HEK293 (cell line): ENCODE measurements around the gene LMCD1.

ENCODE experiments used
- CTCF ChIA-PET: fragments of 350-600 bp; formaldehyde crosslinking; extraction: SDS; loops from one replicate; lab custom pipeline; 2021; ENCODE audit warnings: antibody characterized with exemption; lab: Yijun Ruan, JAX
- POLR2A ChIA-PET: fragments of 300-600 bp; formaldehyde crosslinking; extraction: SDS; loops from one replicate; lab custom pipeline; 2020; ENCODE audit warnings: antibody characterized with exemption, inconsistent platforms; lab: Yijun Ruan, JAX
- H3K27ac ChIP-seq: fragments of 200-500 bp; sonication (Bioruptor generic); 2 replicates; pipeline ENCODE4 v1.5.1; 2014; ENCODE audit warnings: low read depth, low read length, control low read depth, inconsistent platforms; ENCODE audit errors: extremely low read depth
- H3K36me3 ChIP-seq, 2 experiments: fragments of 200-500 bp in 1 of 2; sonication (Bioruptor generic) in 1 of 2; 1 replicate in 1 of 2; 2 replicates in 1 of 2; pipeline ENCODE4 v1.5.1; 2014 to 2017; ENCODE audit warnings: inconsistent platforms in 2 of 2, low read length in 2 of 2; ENCODE audit not compliant: control insufficient read depth in 2 of 2, insufficient read depth in 1 of 2
- H3K4me1 ChIP-seq: fragments of 200-500 bp; sonication (Bioruptor generic); 2 replicates; pipeline ENCODE4 v1.5.1; 2014; ENCODE audit warnings: mild to moderate bottlenecking, low read length, inconsistent platforms; ENCODE audit not compliant: control insufficient read depth, insufficient read depth
- H3K4me3 ChIP-seq: 2 replicates; pipeline ENCODE4 v1.5.1; 2011; ENCODE audit warnings: low read depth, mild to moderate bottlenecking, control low read depth, low read length, moderate library complexity
- H3K9me3 ChIP-seq: fragments of 200-500 bp; sonication (Bioruptor generic); 2 replicates; pipeline ENCODE4 v1.5.1; 2014; ENCODE audit warnings: low read depth, low read length, inconsistent platforms; ENCODE audit not compliant: control insufficient read depth, insufficient read depth
- ATF2 ChIP-seq: fragments of 450-650 bp; formaldehyde crosslinking; IDR thresholded peaks from 2 replicates; pipeline ENCODE4 v1.5.1; 2016; ENCODE audit warnings: missing biosample characterization, missing genetic modification characterization, low read depth
- HIC1 ChIP-seq: fragments of 450-650 bp; formaldehyde crosslinking; IDR thresholded peaks from 2 replicates; pipeline ENCODE4 v1.5.1; 2016; ENCODE audit warnings: missing biosample characterization, missing genetic modification characterization
- SCRT1 ChIP-seq: fragments of 450-650 bp; formaldehyde crosslinking; IDR thresholded peaks from 2 replicates; pipeline ENCODE4 v1.5.1; 2016; ENCODE audit warnings: missing biosample characterization, missing genetic modification characterization, borderline replicate concordance
- SP2 ChIP-seq: fragments of 450-650 bp; formaldehyde crosslinking; IDR thresholded peaks from 2 replicates; pipeline ENCODE4 v1.5.1; 2016; ENCODE audit warnings: missing biosample characterization, missing genetic modification characterization
- WT1 ChIP-seq: fragments of 450-650 bp; formaldehyde crosslinking; IDR thresholded peaks from 2 replicates; pipeline ENCODE4 v1.5.1; 2016; ENCODE audit warnings: missing biosample characterization, missing genetic modification characterization
- ZBTB17 ChIP-seq: fragments of 450-650 bp; formaldehyde crosslinking; IDR thresholded peaks from 2 replicates; pipeline ENCODE4 v1.5.1; 2016; ENCODE audit warnings: missing biosample characterization, missing genetic modification characterization
- ZBTB44 ChIP-seq: fragments of 450-650 bp; IDR thresholded peaks from 2 replicates; pipeline ENCODE4 v1.5.1; 2018; ENCODE audit warnings: missing biosample characterization, mild to moderate bottlenecking, missing genetic modification characterization
- ZBTB49 ChIP-seq: fragments of 450-650 bp; formaldehyde crosslinking; IDR thresholded peaks from 2 replicates; pipeline ENCODE4 v1.5.1; 2016; ENCODE audit warnings: missing biosample characterization, missing genetic modification characterization, low read depth
- ZEB2 ChIP-seq: fragments of 450-650 bp; formaldehyde crosslinking; IDR thresholded peaks from 2 replicates; pipeline ENCODE4 v1.5.1; 2016; ENCODE audit warnings: missing biosample characterization, missing genetic modification characterization
- ZFHX2 ChIP-seq: fragments of 450-650 bp; formaldehyde crosslinking; conservative IDR thresholded peaks from 2 replicates; pipeline ENCODE4 v1.5.1; 2016; ENCODE audit warnings: missing biosample characterization, missing genetic modification characterization
- ZFP41 ChIP-seq: fragments of 450-650 bp; formaldehyde crosslinking; IDR thresholded peaks from 2 replicates; pipeline ENCODE4 v1.5.1; 2016; ENCODE audit warnings: missing biosample characterization, missing genetic modification characterization, borderline replicate concordance
- ZNF132 ChIP-seq: fragments of 450-650 bp; formaldehyde crosslinking; IDR thresholded peaks from 2 replicates; pipeline ENCODE4 v1.5.1; 2017; ENCODE audit warnings: missing biosample characterization, missing genetic modification characterization, borderline replicate concordance
- ZNF169 ChIP-seq: fragments of 450-650 bp; formaldehyde crosslinking; IDR thresholded peaks from 2 replicates; pipeline ENCODE4 v1.5.1; 2016; ENCODE audit warnings: missing biosample characterization, missing genetic modification characterization
- ZNF214 ChIP-seq: fragments of 450-650 bp; formaldehyde crosslinking; IDR thresholded peaks from 2 replicates; pipeline ENCODE4 v1.5.1; 2017; ENCODE audit warnings: missing biosample characterization, mild to moderate bottlenecking, missing genetic modification characterization, borderline replicate concordance
- ZNF366 ChIP-seq: fragments of 450-650 bp; formaldehyde crosslinking; conservative IDR thresholded peaks from 2 replicates; pipeline ENCODE4 v1.5.1; 2016; ENCODE audit warnings: missing biosample characterization, missing genetic modification characterization
- ZNF48 ChIP-seq: fragments of 450-650 bp; formaldehyde crosslinking; IDR thresholded peaks from 2 replicates; pipeline ENCODE4 v1.5.1; 2016; ENCODE audit warnings: missing biosample characterization, missing genetic modification characterization
- ZNF558 ChIP-seq: fragments of 450-650 bp; formaldehyde crosslinking; IDR thresholded peaks from 2 replicates; pipeline ENCODE4 v1.5.1; 2016; ENCODE audit warnings: missing biosample characterization, missing genetic modification characterization
- ZNF560 ChIP-seq: fragments of 450-650 bp; formaldehyde crosslinking; IDR thresholded peaks from 2 replicates; pipeline ENCODE4 v1.5.1; 2017; ENCODE audit warnings: missing biosample characterization, missing genetic modification characterization, borderline replicate concordance
- ZNF561 ChIP-seq: fragments of 450-650 bp; IDR thresholded peaks from 2 replicates; pipeline ENCODE4 v1.5.1; 2018; ENCODE audit warnings: missing biosample characterization, missing genetic modification characterization, borderline replicate concordance
- ZNF610 ChIP-seq: fragments of 450-650 bp; formaldehyde crosslinking; IDR thresholded peaks from 2 replicates; pipeline ENCODE4 v1.5.1; 2016; ENCODE audit warnings: missing biosample characterization, missing genetic modification characterization, borderline replicate concordance
- ZNF624 ChIP-seq: fragments of 450-650 bp; formaldehyde crosslinking; IDR thresholded peaks from 2 replicates; pipeline ENCODE4 v1.5.1; 2017; ENCODE audit warnings: missing biosample characterization, missing genetic modification characterization
- ZNF654 ChIP-seq: fragments of 450-650 bp; formaldehyde crosslinking; IDR thresholded peaks from 2 replicates; pipeline ENCODE4 v1.5.1; 2016; ENCODE audit warnings: low read depth, missing biosample characterization, missing genetic modification characterization
- ZNF658 ChIP-seq: fragments of 450-650 bp; formaldehyde crosslinking; IDR thresholded peaks from 2 replicates; pipeline ENCODE4; 2016; ENCODE audit warnings: missing biosample characterization, missing genetic modification characterization
- ZNF701 ChIP-seq: fragments of 450-650 bp; formaldehyde crosslinking; IDR thresholded peaks from 2 replicates; pipeline ENCODE4 v1.5.1; 2016; ENCODE audit warnings: missing biosample characterization, missing genetic modification characterization
- ZNF76 ChIP-seq: fragments of 450-650 bp; formaldehyde crosslinking; IDR thresholded peaks from 2 replicates; pipeline ENCODE4; 2016; ENCODE audit warnings: low read depth, missing biosample characterization, missing genetic modification characterization, borderline replicate concordance
- ZNF776 ChIP-seq: fragments of 450-650 bp; formaldehyde crosslinking; IDR thresholded peaks from 2 replicates; pipeline ENCODE4 v1.5.0; 2017; ENCODE audit warnings: missing biosample characterization, missing genetic modification characterization, borderline replicate concordance

The LMCD1 gene

GRCh38 chr3:8503461-8503860 lies 1.8 kb downstream of the LMCD1 start:
- H3K9me3 ChIP-seq = no peaks in the 10 kb centered on the region
- CTCF ChIA-PET = interaction anchor here (0.7 to 5.5 kb wide), 5 partner anchors 16 to 119 kb away, joined by 3 to 27 read pairs (median 3); no protein-coding TSS in a partner anchor
- H3K4me3 ChIP-seq = no peak overlapping the region
- POLR2A ChIA-PET = interaction anchor here (0.6 to 1.1 kb wide), 3 partner anchors 11 to 27 kb away, joined by 3 to 6 read pairs (median 4); no protein-coding TSS in a partner anchor
- H3K36me3 ChIP-seq = no peaks in the 10 kb centered on the region
- H3K27ac ChIP-seq = peak overlapping the region; percentile 88
- H3K4me1 ChIP-seq = peaks cover 50% of the 10 kb centered on the region
- TF ChIP-seq ZNF701 (tag by site-specific recombination) = no peak
- 0 out of 2 replicates have a peak, but pooled peaks have one; percentile 29 for TF ChIP-seq SCRT1 (tag by site-specific recombination)

GRCh38 chr3:8503871-8504610 lies 2.4 kb downstream of the LMCD1 start:
- CTCF ChIA-PET = interaction anchor here (0.6 to 5.5 kb wide), 6 partner anchors 9 to 119 kb away, joined by 3 to 27 read pairs (median 4); no protein-coding TSS in a partner anchor
- Histone ChIP-seq H3K36me3 (no peaks in the 10 kb centered on the region), H3K27ac (peak overlapping the region; percentile 88), H3K4me1 (peaks cover 50% of the 10 kb centered on the region), H3K9me3 (no peaks in the 10 kb centered on the region), H3K4me3 (no peak overlapping the region)
- POLR2A ChIA-PET = interaction anchor here (0.6 to 1.1 kb wide), 2 partner anchors 12 to 28 kb away, joined by 3 to 6 read pairs; no protein-coding TSS in a partner anchor
- TF ChIP-seq ZBTB44 = peak; percentile 66; the same call in 1 of the 2 replicates
- peak; percentile 98 for TF ChIP-seq WT1 (tag by site-specific recombination)
- TF ChIP-seq ZNF560 = no peak
- no peak for TF ChIP-seq ZNF776 (tag by site-specific recombination)
- TF ChIP-seq ZNF658 = no peak
- TF ChIP-seq ZNF132 = no peak
- TF ChIP-seq ZEB2 (tag by site-specific recombination) = peak; percentile 66
- no peak for TF ChIP-seq ZNF169 (tag by site-specific recombination)
- TF ChIP-seq ZNF76 (tag by site-specific recombination) = no peak
- TF ChIP-seq ZNF366 (tag by site-specific recombination) = peak; percentile 44; the same call in 1 of the 2 replicates
- no peak for TF ChIP-seq ZFP41
- TF ChIP-seq ZBTB17 (tag by site-specific recombination) = peak; percentile 86
- no peak for TF ChIP-seq HIC1 (tag by site-specific recombination)
- peak; percentile 50 for TF ChIP-seq ZFHX2
- peak; percentile 45 for TF ChIP-seq SP2
- TF ChIP-seq ZNF654 (tag by site-specific recombination) = no peak
- TF ChIP-seq ZNF610 (tag by site-specific recombination) = no peak
- no peak for TF ChIP-seq ZNF558 (tag by site-specific recombination)
- TF ChIP-seq ZNF48 (tag by site-specific recombination) = no peak
- TF ChIP-seq ZNF214 (tag by site-specific recombination) = no peak
- TF ChIP-seq ZNF624 (tag by site-specific recombination) = no peak
- TF ChIP-seq ATF2 (tag by site-specific recombination) = no peak
- no peak for TF ChIP-seq ZNF701 (tag by site-specific recombination)
- TF ChIP-seq ZNF561 (tag by site-specific recombination) = peak; percentile 89
- TF ChIP-seq ZBTB49 (tag by site-specific recombination) = no peak
